G401.6 (cell line): Measurements from ENCODE around the gene TTBK1.
"Not testable (repeated sequence)": the region's sequence is repeated elsewhere in the genome, so short reads cannot be mapped to it uniquely, and the experiment has no call there.

Source experiments
- FAIRE-seq: peaks from 2 replicates; lab custom pipeline; 2012; peaks lifted over from hg19 to GRCh38; lab: Jason Lieb, UNC

Gene TTBK1

DNA sequence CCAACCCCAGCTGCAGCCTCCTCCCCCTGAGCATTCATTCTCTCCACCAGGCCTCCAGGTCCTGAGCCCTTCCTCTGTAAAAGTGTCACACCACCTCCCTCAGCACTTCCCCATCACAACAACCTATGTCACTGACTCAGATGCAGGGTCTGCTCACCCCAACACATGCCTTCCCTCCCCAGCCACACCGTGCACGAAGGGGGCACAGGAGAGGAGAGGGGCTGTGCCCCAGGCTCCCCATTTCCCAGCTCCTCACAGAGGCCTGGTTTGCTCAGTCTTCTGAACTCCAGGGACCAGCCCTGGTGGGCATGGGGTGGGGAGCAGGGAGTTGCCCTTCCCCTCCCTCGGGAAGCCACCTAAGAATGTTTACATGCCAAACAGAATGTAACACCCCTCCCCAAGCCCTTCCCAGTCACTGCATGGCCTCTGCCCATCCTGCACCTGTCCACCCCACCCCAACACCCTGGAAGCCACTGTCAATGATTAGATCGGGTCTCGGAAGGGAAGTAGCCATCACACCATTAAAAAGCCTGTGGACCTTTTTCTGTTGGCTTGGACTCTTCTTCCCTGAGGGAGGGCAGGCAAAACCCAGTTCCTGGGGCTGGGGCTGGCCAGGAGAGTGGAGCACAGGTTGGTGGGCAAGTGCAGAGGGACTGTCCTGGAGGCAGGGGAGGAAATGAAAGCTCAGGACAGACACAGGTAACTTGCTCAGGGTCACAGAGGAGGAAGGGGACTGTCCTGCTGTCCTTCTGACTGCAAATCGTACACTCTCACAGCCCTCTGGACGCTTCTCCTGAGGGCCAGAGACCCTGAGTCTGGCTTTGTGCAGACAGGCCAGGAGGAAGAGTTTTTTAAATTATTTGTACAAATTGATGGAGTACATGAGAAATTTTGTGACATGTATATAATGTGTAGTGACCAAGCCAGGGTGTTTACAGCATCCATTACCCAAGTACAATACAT is 44.7 kb downstream of the TTBK1 start:
- no peak for FAIRE-seq

DNA sequence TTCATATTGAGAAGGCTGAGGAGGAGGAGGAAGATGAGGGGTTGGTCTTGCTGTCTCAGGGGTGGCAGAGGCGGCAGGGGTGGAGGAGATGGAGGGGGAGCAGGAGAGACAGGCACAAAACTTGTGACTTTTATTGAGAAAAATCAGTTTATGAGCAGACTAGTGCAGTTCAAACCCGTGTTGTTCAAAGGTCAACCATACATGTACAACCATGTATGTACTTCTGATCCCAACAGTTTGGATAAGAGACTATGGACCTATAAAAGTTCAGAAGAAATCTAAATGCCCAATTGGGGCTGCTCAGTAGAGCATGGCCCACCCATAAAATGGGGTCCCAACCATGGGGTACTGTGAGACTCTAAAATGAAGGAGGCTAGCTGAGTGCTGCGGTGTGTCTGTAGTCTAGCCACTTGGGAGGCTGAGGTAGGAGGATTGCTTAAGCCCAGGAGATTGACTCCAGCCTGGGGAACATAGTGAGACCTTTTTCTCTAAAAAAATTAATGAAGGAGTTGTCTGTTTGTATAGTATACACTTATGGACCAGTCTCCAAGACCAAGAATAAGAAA is 47.1 kb downstream of the TTBK1 start:
- no peak for FAIRE-seq

DNA sequence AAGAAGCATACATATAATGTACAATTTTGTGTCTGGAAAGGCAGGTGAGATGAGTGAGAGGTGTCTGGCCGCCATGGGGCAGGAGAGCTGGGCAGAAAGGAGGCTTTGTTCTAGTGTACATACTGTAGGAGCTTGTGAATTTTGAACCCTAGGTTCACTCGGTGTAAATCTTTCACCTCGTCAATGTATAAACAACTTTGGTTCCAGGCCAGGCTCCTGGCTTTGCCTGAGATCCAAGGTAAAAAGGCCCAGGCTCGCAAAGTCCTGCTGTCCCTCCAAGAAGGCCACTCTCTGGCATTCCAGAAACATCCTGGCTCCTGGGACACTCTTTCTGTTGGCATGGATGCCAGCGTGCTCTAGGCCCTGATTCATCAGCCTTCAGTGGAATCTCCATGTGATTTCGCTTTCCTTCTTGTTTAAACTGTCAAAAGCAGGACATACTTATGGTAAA is 47.6 kb downstream of the TTBK1 start:
- no peak for FAIRE-seq

GRCh38 chr6:43291708-43292107 is 48.4 kb downstream of the TTBK1 start:
- FAIRE-seq = no peak

- no peak for FAIRE-seq
Measured at GRCh38 chr6:43292341-43292740, 49.1 kb downstream of the TTBK1 start.

GRCh38 chr6:43292763-43293318 is 49.6 kb downstream of the TTBK1 start:
- no peak for FAIRE-seq

GRCh38 chr6:43293698-43294097 is 50.4 kb downstream of the TTBK1 start:
- no peak for FAIRE-seq

DNA sequence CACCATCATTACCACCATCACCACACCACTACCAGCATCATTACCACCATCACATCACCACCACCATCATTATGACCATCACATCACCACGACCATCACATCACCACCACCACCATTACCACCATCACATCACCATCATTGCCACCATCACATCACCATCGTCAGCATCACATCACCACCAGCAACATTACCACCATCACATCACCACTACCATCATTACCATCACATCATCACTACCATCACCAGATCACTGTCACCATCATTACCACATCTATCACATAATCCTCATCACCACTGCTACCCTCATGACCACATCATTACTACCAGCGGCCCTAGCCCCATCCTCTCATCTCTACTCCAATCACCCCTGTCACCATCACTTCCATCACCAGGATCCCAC is 51.3 kb downstream of the TTBK1 start:
- no peak for FAIRE-seq

DNA sequence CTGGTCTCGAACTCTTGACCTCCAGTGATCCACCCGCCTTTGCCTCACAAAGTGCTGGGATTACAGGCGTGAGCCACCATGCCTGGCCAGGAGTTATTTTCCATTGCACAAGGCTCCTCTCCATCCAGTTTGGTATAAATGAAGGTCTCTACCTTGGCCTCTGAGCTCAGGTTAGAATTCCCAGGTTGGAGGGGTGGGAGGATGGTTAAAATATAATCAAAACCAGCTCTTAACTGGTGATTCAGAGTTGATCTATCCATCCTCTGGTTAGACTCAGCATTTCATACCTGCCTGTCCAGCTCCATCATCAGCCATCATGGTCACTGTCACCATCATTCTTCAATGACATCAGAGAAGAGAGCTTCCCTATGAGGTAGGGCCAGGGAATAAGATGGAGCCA is 52.2 kb downstream of the TTBK1 start:
- no peak for FAIRE-seq

GRCh38 chr6:43296780-43297497 is 53.7 kb downstream of the TTBK1 start:
- no peak for FAIRE-seq

- FAIRE-seq = no peak
Measured at GRCh38 chr6:43297644-43298564, 54.6 kb downstream of the TTBK1 start, which contains the start of gene SLC22A7. Gene SLC22A7, plus strand, starts transcription at chr6:43298260. Its CDS starts 99 bp downstream, at chr6:43298359.

GRCh38 chr6:43298565-43299337 is 55.5 kb downstream of the TTBK1 start:
- FAIRE-seq = no peak

DNA sequence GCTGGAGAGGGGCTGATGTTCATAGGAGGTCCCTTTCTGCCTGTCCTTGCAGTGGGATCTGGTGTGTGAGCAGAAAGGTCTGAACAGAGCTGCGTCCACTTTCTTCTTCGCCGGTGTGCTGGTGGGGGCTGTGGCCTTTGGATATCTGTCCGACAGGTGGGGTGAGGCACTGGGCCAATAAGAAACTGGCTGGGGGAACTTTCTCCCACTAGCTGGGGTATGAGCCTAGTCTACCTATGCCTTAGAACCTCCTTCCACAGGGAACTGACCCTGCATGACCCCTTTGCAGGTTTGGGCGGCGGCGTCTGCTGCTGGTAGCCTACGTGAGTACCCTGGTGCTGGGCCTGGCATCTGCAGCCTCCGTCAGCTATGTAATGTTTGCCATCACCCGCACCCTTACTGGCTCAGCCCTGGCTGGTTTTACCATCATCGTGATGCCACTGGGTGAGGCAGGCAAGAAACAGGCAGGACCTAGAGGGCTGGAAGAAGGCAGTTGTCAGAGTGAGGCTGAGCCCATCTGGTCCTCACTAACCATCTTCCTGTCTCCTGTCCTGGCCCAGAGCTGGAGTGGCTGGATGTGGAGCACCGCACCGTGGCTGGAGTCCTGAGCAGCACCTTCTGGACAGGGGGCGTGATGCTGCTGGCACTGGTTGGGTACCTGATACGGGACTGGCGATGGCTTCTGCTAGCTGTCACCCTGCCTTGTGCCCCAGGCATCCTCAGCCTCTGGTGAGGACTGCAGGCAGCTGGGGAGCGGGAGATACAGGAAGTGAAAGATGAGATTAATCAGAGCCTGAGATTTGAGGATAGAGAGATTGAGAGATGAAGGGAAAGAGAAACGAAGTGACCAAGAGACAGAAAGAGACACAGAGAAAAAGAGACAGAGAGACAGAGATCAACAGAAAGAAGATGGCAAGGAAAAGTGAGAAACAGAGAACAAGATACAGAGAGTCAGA is 56.3 kb downstream of the TTBK1 start:
- no peak for FAIRE-seq

GRCh38 chr6:43301081-43301870 is 58.0 kb downstream of the TTBK1 start:
- FAIRE-seq = no peak

DNA sequence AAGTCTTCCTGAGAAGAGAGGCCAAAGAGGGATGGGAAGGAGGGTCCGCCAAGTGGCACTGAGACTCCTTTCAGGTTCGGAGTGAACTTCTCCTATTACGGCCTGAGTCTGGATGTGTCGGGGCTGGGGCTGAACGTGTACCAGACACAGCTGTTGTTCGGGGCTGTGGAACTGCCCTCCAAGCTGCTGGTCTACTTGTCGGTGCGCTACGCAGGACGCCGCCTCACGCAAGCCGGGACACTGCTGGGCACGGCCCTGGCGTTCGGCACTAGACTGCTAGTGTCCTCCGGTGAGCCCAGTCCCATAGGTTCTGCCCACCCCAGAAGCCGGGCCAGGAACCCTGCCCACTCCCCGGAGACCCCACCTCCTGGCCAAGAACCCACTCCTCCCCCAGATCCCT is 58.8 kb downstream of the TTBK1 start:
- no peak for FAIRE-seq

- not testable (repeated sequence) for FAIRE-seq
Measured at GRCh38 chr6:43303006-43303405, 59.7 kb downstream of the TTBK1 start.

- FAIRE-seq = no peak
Measured at GRCh38 chr6:43303751-43304331, 60.6 kb downstream of the TTBK1 start.

- FAIRE-seq = no peak
Measured at GRCh38 chr6:43304361-43304760, 61.1 kb downstream of the TTBK1 start.
